ENCODE data around the gene COL5A1.

DNA sequence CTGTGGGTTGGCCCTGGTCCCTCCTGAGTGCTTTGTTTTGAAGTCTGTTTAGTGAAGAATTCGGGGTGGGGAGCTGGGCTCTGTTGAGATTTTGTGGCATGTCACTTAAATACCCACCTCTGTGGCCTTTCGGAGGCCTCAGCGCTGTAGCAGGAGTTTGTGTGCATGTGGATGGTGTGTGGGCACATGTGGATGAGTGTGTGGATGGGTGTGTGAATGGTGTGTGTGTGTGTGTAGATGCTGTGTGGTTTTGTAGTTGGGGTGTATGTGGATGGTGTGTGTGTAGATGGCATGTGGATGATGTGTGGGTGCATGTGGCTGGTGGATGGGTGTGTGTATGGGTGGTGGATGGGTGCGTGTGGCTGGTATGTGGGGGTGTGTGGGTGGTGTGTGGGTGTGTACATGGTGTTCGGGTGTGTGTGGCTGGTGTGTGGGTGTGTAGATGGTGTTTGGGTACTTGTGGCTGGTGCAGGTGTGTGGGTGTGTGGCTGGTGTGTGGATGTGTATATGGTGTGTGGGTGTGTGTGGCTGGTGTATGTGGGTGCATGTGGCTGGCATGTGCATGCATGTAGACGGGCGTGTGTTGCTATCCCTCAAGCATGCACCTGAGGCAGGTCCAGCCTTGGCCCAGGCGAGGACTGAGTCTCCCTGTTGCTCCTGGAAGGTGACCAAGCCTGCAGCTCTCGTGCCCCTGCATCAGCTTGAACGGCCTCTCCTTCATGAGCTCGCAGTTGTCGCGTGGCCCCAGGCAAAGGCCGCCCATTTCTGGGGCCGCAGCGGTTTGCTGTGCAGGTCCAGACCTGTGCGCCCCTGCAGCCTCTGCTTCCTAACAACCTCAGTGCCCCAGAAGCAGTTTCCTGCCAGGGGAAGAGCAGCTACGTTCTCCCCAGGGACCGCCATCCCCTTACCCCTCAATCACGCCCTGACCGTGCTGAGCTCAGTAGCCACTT lies 185.0 kb downstream of the COL5A1 start:
- TF ChIP-seq, protein P1, sequence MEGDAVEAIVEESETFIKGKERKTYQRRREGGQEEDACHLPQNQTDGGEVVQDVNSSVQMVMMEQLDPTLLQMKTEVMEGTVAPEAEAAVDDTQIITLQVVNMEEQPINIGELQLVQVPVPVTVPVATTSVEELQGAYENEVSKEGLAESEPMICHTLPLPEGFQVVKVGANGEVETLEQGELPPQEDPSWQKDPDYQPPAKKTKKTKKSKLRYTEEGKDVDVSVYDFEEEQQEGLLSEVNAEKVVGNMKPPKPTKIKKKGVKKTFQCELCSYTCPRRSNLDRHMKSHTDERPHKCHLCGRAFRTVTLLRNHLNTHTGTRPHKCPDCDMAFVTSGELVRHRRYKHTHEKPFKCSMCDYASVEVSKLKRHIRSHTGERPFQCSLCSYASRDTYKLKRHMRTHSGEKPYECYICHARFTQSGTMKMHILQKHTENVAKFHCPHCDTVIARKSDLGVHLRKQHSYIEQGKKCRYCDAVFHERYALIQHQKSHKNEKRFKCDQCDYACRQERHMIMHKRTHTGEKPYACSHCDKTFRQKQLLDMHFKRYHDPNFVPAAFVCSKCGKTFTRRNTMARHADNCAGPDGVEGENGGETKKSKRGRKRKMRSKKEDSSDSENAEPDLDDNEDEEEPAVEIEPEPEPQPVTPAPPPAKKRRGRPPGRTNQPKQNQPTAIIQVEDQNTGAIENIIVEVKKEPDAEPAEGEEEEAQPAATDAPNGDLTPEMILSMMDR (optimal IDR thresholded peaks at IDR 0.05 in 1 of 3, IDR thresholded peaks at IDR 0.05 in 1 of 3, conservative IDR thresholded peaks at IDR 0.05 in 1 of 3; ENCODE audit: extremely low read depth in 1 of 3, insufficient read depth in 2 of 3, low read length in 3 of 3), result no peak
- no peak for TF ChIP-seq EZH2 (IDR thresholded peaks at IDR 0.05; ENCODE audit: low read length)
